NCI-H82 treated with DMSO at 0.1 percent for 48 hours (cell line): ENCODE data around the gene LIMD2.
"Not testable (repeated sequence)": the region's sequence is repeated elsewhere in the genome, so short reads cannot be mapped to it uniquely, and the experiment has no call there.

Source experiments
- DNase-seq: peaks from one replicate; lab custom pipeline; 2025; ENCODE audit not compliant: unreplicated experiment; lab: John Stamatoyannopoulos, UW

The LIMD2 gene

GRCh38 chr17:63699638-63700527, at the start of gene LIMD2:
Gene LIMD2, minus strand, starts transcription at chr17:63700125. Its CDS starts 827 bp downstream, at chr17:63699298.
- peak; percentile 21 for DNase-seq

DNA sequence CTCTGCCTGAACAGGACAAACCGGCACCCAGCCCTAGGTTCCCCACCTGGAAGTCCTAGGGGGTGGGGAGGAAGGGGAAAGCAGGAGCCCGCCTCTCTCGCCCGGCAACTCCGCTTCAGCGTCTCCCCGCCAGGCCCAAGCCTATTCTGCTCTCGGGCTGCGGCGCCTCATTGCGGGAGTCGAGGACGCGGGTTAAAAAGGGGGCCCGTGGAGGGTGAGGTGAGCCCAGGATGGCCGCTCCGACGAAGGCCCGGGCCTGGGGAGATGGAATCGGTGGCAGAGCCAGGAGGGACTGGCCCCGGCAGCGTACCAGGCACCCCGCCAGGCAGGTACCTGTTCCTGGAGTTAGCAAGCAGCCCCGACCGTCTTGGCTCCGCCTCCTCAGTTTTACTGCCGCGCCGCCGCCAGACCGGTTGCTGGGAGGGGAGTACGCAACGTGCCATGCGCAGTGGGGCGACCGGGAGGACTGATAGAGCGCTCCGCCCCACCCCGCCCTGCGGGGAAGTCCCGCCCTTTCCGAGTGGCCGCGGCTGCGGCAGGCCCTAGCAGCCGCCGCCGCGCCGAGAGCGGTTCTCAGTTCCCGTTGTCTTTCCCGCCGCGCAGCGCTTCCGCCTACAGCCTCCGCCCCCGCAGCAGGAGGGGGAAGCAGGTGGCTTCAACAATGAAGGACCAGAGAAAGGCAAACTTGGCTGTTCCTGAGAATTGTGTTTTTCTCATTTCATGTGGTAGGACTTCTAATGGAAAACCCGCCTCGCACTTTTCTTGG, 41.7 kb upstream of the LIMD2 start, which contains the start of gene STRADA:
Gene STRADA, minus strand, starts transcription at position 392 of the 766 bp plus-strand sequence. CDS start 13,430 bp downstream, outside the sequence.
- DNase-seq: peak; percentile 97

GRCh38 chr17:63741143-63741407, 41.1 kb upstream of the LIMD2 start:
- DNase-seq: no peak

DNA sequence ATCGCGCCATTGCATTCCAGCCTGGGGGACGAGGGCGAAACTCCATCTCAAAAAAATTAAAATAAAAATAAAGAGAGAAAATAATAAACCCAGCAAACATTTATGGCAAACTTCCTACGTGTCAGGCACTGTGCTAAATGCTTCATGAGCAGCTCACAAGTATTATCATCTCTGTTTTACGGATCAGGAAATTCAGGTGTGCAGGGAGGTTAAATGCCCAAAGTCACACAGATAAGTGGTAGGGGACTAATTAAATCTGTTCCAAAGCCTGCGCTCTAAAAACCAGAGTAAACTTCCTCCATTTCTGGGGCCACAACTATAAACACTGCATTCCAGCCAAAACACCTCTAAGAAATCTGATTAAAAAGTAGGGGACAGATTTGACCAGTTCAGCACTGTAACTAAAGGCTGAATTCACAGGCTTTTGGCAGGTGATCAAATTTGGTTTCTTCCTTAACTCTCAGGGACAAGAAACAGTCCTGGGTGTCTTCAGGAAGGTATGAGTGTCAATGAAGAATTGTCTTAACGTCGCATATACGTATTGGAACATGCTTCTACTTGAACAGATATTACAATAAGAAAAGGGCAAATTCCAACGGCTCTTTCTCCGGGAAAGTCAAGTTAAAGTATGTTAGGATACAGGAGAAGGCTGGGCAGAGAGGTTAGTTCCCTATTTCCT, 40.7 kb upstream of the LIMD2 start:
- DNase-seq: no peak

GRCh38 chr17:63735691-63736090, 35.8 kb upstream of the LIMD2 start:
- DNase-seq: no peak

GRCh38 chr17:63722403-63722802, 22.5 kb upstream of the LIMD2 start:
- no peak for DNase-seq

- not testable (repeated sequence) for DNase-seq
Measured at GRCh38 chr17:63720194-63720593, 20.3 kb upstream of the LIMD2 start.

GRCh38 chr17:63718988-63719387, 19.1 kb upstream of the LIMD2 start:
- DNase-seq: no peak

DNA sequence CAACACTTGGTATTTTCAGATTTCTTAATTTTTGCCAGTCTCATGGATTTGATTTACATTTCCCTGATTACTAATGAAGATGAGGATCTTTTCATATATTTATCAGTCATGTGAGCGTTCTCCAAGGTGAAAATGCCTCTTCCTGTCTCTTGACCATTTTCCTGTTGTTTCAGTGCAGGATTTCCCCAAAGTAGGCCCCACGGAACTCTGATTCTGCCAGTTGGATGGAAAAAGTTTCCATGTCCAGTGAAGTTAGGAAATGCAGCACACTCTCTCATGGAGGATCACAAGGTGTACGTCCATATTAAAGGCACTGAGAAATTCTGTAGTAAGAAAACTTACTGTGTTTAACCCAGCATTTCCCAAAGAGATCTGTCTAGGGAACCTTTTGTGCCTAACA, 16.5 kb upstream of the LIMD2 start:
- no peak for DNase-seq

DNA sequence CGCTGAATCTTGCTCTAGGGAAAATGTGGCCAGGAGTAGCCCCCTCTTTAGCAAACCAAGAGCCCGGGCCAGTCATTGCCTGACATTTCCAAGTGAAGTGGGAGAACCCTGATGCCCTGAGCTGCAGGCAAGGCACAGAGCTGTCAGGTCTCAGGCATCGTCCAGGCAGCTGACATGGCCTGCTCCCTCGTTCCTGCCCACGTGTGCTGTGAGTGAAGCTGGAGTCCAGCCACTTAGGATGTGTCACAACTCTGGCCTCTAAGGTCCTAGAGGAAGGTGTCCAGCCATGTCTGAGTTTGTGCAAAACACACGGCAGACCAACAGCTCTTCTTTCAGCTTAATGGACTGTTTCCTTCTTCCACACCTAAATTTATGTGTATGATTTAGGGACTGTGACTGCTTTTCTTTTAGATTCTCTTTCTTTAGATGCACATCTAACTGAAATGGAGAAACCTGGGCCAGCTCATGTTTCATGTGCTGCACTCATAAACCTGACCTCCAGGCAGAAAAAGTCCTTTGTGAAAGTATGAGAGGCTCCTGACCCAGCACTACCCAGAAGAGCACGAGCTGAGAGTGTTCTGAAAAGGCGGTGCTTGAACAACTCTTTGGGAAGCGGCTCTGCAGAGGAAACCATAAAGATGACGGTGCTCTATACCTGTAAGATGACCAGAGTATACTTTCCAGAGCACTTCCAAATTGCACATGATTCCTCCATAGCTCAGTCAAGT, 14.8 kb upstream of the LIMD2 start:
- DNase-seq: no peak

DNA sequence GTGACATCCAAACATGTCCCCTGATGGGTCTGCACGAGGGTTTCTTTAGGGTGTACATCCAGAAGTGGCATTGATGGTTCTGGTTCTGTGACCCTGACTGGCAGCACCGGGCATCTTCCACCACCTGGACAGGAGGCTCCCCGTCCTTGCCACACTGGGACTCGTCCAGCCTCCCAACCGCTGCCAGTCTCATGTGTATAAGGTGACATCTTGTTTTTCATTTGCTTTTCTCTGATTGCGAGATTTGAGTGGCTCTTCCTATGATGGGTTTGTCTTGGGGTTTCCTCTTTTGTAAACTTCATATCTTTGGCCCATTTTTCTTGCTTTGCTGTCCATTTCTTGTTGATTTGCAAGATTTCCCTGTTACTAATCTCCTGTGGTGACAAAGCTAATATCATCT, 9.2 kb upstream of the LIMD2 start:
- no peak for DNase-seq

DNA sequence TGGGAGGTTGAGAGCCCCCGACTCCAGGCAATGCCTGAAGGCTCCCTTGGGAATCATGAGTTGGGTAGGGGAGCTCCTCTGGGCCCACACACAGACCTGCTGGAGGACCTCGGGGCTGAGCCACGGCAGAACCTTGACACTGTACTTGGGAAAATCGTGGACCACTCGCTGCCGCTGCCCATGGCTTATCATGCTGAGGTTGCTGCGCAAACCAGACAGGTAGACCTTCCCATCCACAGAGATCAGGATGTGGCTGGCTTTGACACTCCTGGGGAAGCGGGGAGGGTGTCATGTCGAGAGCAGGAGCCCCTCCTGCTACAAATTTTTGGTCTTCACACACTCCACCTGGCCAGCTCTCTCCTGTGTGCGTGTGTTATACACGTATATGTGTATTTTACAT, 7.2 kb upstream of the LIMD2 start:
- no peak for DNase-seq

GRCh38 chr17:63706336-63707082, 6.6 kb upstream of the LIMD2 start:
- no peak for DNase-seq

DNA sequence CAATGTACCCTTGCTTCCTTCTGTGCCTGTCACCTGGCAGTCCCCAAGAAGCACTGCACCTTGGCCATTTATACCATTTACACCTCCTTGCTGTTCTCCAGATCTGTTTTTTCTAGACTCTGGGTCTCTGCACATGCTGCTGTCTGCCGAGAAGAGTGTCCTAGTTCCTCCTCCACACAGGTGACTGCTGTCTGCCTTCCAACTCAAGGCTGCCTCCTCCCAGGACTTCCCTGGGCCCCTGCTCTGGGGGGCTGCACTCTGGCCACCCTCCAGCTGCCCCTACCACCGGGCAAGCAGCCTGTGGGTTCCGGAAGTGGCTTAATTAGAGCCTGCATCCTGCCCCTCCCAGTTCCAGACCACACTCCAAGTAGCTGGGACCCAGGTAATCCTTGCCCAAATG, 5.7 kb upstream of the LIMD2 start:
- no peak for DNase-seq

GRCh38 chr17:63704836-63705235, 4.9 kb upstream of the LIMD2 start:
- DNase-seq: no peak

GRCh38 chr17:63704259-63704576, 4.3 kb upstream of the LIMD2 start:
- DNase-seq: no peak

GRCh38 chr17:63703556-63704258, 3.8 kb upstream of the LIMD2 start:
- no peak for DNase-seq

DNA sequence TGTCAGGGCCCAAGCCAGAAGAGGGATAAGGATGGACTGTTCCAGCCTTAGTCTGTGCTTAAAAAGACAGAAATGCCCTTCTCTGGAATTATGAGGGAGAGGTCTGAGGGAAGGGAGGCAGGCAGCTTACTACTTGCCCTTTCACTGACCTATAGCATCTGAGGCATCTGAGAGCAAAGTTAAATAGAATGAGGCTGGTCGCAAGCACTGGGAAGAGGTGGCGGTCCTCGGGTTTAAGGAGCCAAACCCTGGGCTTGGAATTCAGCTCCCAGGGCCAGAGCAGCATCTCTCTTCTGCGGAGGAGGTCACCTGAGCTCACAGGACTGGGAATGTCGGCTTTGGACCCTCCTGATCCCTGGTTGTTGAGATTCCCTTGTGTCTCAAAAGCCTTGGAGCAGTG, 3.1 kb upstream of the LIMD2 start:
- DNase-seq: no peak

DNA sequence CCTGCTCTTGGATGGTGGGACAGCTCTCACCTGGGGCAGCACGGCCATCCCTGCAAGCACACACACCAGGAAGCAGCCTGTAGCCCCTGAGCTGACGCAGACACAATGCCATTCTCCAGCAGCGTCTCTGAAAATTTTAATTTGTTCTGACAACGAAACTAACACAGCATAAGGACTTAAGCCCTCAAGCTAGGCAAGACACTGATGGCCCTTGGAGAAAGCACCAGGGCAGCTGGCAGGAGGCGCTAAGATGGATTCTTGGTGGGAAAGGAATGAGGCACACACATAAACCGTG, 2.7 kb upstream of the LIMD2 start:
- no peak for DNase-seq
